ENCODE results near the gene ZNF556. TPM values are rescaled to one million over a fixed set of nuclear protein-coding genes. Genes with fewer than 3 reads are reported as not detected.

Gene ZNF556
- total RNA-seq, 3 donors from 2014 or later (not counting 1 experiment from before 2014, with no cell fraction given) = not detected

- Histone ChIP-seq H3K27me3 (ENCODE audit: control insufficient read depth, insufficient read depth, low read length) (no peaks in the 10 kb centered on the region), H3K4me1 (ENCODE audit: control insufficient read depth, insufficient read depth, low read length) (peaks cover 10% of the 10 kb centered on the region), H3K9me3 (ENCODE audit: control insufficient read depth, insufficient read depth, low read length) (no peaks in the 10 kb centered on the region), H3K27ac (ENCODE audit: low read length) (no peak overlapping the region), H3K4me3 (ENCODE audit: low read length) (no peak overlapping the region), H3K36me3 (ENCODE audit: control insufficient read depth, insufficient read depth, low read length) (no peaks in the 10 kb centered on the region)
- H3K9me3 Mint-ChIP-seq = no peaks in the 10 kb centered on the region
- H3K27me3 Mint-ChIP-seq (ENCODE audit: low read depth in 2 of 2) = no peaks in the 10 kb centered on the region
- H3K4me3 Mint-ChIP-seq = no peak overlapping the region
- peaks cover 20% of the 10 kb centered on the region in 2 donors for H3K4me1 Mint-ChIP-seq
- intact Hi-C loops (cut with micrococcal nuclease) = no loop called here
- H3K27ac Mint-ChIP-seq = no peak overlapping the region
- WGBS (ENCODE audit: insufficient coverage) = 94% methylated on average over 8 of the region's 11 CpGs
- no peak for DNase-seq
- no peak for ATAC-seq
- TF ChIP-seq CTCF (IDR thresholded peaks at IDR 0.05) = no peak
- H3K36me3 Mint-ChIP-seq = no peaks in the 10 kb centered on the region
Measured at GRCh38 chr19:2905918-2906519, 38.9 kb downstream of the ZNF556 start.

GRCh38 chr19:2906631-2907195, 39.6 kb downstream of the ZNF556 start:
- no peaks in the 10 kb centered on the region for H3K27me3 ChIP-seq (ENCODE audit: control insufficient read depth, insufficient read depth, low read length)
- H3K36me3 ChIP-seq (ENCODE audit: control insufficient read depth, insufficient read depth, low read length) = no peaks in the 10 kb centered on the region
- H3K4me1 ChIP-seq (ENCODE audit: control insufficient read depth, insufficient read depth, low read length) = peaks cover 4% of the 10 kb centered on the region
- H3K27ac Mint-ChIP-seq = no peak overlapping the region
- no peaks in the 10 kb centered on the region for H3K36me3 Mint-ChIP-seq
- peaks cover 13% of the 10 kb centered on the region in 2 donors for H3K4me1 Mint-ChIP-seq
- intact Hi-C loops (cut with micrococcal nuclease) = no loop called here
- H3K4me3 ChIP-seq (ENCODE audit: low read length) = no peak overlapping the region
- no peaks in the 10 kb centered on the region for H3K9me3 Mint-ChIP-seq
- no peak overlapping the region for H3K27ac ChIP-seq (ENCODE audit: low read length)
- H3K27me3 Mint-ChIP-seq (ENCODE audit: low read depth in 2 of 2) = no peaks in the 10 kb centered on the region
- 92% methylated on average over 20 of the region's 20 CpGs for WGBS (ENCODE audit: insufficient coverage)
- no peak for ATAC-seq
- no peaks in the 10 kb centered on the region for H3K9me3 ChIP-seq (ENCODE audit: control insufficient read depth, insufficient read depth, low read length)
- TF ChIP-seq CTCF (IDR thresholded peaks at IDR 0.05) = no peak
- DNase-seq = no peak
- no peak overlapping the region for H3K4me3 Mint-ChIP-seq

GRCh38 chr19:2912306-2912705, 45.2 kb downstream of the ZNF556 start:
- Mint-ChIP-seq H3K27ac (no peak overlapping the region), H3K4me1 (peaks cover 3 to 4% of the 10 kb centered on the region in 2 donors), H3K36me3 (peaks cover 8% of the 10 kb centered on the region), H3K27me3 (ENCODE audit: low read depth in 2 of 2) (no peaks in the 10 kb centered on the region), H3K9me3 (peaks cover 0 to 5% of the 10 kb centered on the region in 2 donors), H3K4me3 (no peak overlapping the region)
- ATAC-seq (no peak), DNase-seq (no peak)
- 81% methylated on average over 5 of the region's 5 CpGs for WGBS (ENCODE audit: insufficient coverage)
- no peaks in the 10 kb centered on the region for H3K4me1 ChIP-seq (ENCODE audit: control insufficient read depth, insufficient read depth, low read length)
- peaks cover 5% of the 10 kb centered on the region for H3K9me3 ChIP-seq (ENCODE audit: control insufficient read depth, insufficient read depth, low read length)
- intact Hi-C loops (cut with micrococcal nuclease) = no loop called here
- H3K4me3 ChIP-seq (ENCODE audit: low read length) = no peak overlapping the region
- H3K27me3 ChIP-seq (ENCODE audit: control insufficient read depth, insufficient read depth, low read length) = no peaks in the 10 kb centered on the region
- peaks cover 7% of the 10 kb centered on the region for H3K36me3 ChIP-seq (ENCODE audit: control insufficient read depth, insufficient read depth, low read length)
- H3K27ac ChIP-seq (ENCODE audit: low read length) = no peak overlapping the region
- TF ChIP-seq CTCF (IDR thresholded peaks at IDR 0.05) = no peak

Data from natural killer cell (primary cell).